Osteocyte (in vitro differentiated cells): ENCODE results near the gene SCAMP3. TPM values are rescaled to one million over a fixed set of nuclear protein-coding genes. Genes with fewer than 3 reads are reported as not detected.
"Not testable (repeated sequence)": the region's sequence is repeated elsewhere in the genome, so short reads cannot be mapped to it uniquely, and the experiment has no call there.

ENCODE experiments used
- DNase-seq: peaks from one replicate; pipeline ENCODE4 v3.0.0; 2021; ENCODE audit warnings: mixed read lengths; ENCODE audit not compliant: unreplicated experiment; ENCODE audit errors: extremely low spot score
- H3K27ac Mint-ChIP-seq: one replicate; pipeline ENCODE4 v1.8.0; 2021; ENCODE audit warnings: mild to moderate bottlenecking, mixed read lengths; ENCODE audit not compliant: unreplicated experiment
- H3K27me3 Mint-ChIP-seq: one replicate; pipeline ENCODE4 v1.8.0; 2021; ENCODE audit warnings: mixed read lengths; ENCODE audit not compliant: unreplicated experiment
- H3K36me3 Mint-ChIP-seq: one replicate; pipeline ENCODE4 v1.8.0; 2021; ENCODE audit warnings: mixed read lengths; ENCODE audit not compliant: unreplicated experiment
- H3K4me1 Mint-ChIP-seq: one replicate; pipeline ENCODE4 v1.8.0; 2021; ENCODE audit warnings: mixed read lengths; ENCODE audit not compliant: unreplicated experiment
- H3K4me3 Mint-ChIP-seq: one replicate; pipeline ENCODE4 v1.8.0; 2021; ENCODE audit warnings: mild to moderate bottlenecking, moderate library complexity, mixed read lengths; ENCODE audit not compliant: unreplicated experiment
- H3K9me3 Mint-ChIP-seq: one replicate; pipeline ENCODE4 v1.8.0; 2021; ENCODE audit warnings: mixed read lengths; ENCODE audit not compliant: unreplicated experiment
- CTCF ChIP-seq: fragments of 200-600 bp; sonication (generic); IDR thresholded peaks from 2 replicates; pipeline ENCODE4 v1.5.0; 2021; ENCODE audit warnings: antibody characterized with exemption, mild to moderate bottlenecking, moderate library complexity
- total RNA-seq: library from RNA; stranded (reverse); gene quantifications from 2 replicates; pipeline ENCODE4 v1.2.1, GENCODE V29; 2021

Gene SCAMP3
- total RNA-seq, 1 donor from 2014 or later: 73.7 TPM

DNA sequence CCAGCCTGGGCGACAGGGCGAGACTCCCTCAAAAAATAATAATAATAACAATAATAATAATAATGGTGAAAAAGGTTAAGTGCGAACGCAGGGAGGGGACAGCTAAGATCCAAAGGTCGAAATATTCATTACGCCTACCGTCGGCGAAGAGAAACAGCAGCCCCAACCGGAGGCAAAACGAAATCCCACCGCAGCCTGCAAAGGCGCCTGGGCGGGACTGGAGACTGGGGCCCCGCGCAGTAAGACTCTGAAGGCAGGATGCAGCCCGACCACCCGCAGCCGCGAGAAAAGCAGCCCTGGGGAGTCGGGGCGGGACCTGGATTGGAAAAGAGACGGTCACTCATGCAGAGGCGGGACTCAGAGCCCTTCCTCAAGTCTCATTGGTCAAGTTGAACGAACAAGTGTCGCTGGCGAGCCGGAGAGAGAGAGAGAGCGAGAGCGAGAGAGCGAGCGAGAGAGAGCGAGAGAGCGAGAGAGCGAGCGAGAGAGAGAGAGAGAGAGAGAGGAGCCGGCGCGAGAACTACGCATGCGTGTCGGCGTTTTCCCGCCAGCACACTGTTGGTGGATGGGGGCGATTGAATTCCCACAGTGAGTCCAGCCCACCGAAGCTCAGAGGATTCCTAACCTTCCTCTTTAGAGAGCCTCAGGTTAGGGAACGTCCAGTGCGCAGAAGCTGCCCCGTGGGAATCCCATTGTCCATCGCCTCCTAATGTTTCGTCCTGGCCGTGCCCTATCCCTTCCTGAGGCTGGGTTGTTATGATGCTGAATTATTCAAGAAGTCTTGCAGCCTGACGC is 17.6 kb downstream of the SCAMP3 start:
- TF ChIP-seq CTCF: peak; percentile 36
- Mint-ChIP-seq H3K4me1 (peaks cover 38% of the 10 kb centered on the region), H3K36me3 (peaks cover 7% of the 10 kb centered on the region), H3K27ac (peak overlapping the region; percentile 80), H3K4me3 (peak overlapping the region; percentile 72), H3K9me3 (no peaks in the 10 kb centered on the region), H3K27me3 (no peaks in the 10 kb centered on the region)
- DNase-seq: peak; percentile 99

DNA sequence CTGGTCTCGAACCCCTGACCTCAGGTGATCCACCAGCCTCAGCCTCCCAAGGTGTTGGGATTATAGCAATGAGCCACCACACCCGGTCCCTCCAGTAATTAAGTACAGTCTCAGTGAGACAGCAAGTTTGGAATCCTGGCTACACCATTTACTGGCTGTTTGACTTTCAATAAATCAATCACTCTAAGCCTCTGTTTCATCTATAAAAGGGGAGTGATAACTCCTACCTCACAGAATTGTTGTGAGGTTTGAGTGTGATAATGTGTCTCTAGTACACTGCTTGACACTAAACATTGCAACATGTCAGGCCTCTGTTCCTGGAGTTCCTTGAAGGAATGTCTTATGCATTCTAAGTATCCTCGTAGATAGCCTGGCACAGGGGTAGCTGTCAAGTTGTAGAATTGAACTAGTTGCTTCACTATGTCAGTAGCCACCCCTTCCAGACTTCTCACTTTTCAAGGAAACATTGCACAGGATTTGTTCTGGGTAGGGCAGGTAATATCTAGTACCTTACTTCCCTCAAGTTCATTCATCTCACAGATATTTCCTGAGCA is 19.3 kb downstream of the SCAMP3 start:
- DNase-seq: no peak
- H3K27ac Mint-ChIP-seq: peak overlapping the region; percentile 80
- H3K27me3 Mint-ChIP-seq: no peaks in the 10 kb centered on the region
- peak overlapping the region; percentile 72 for H3K4me3 Mint-ChIP-seq
- no peaks in the 10 kb centered on the region for H3K9me3 Mint-ChIP-seq
- no peak for TF ChIP-seq CTCF
- peaks cover 39% of the 10 kb centered on the region for H3K4me1 Mint-ChIP-seq
- H3K36me3 Mint-ChIP-seq: peaks cover 6% of the 10 kb centered on the region

GRCh38 chr1:155241841-155242264 is 20.3 kb downstream of the SCAMP3 start:
- H3K36me3 Mint-ChIP-seq: peaks cover 10% of the 10 kb centered on the region
- no peak for DNase-seq
- H3K27ac Mint-ChIP-seq: peak overlapping the region; percentile 79
- H3K9me3 Mint-ChIP-seq: no peaks in the 10 kb centered on the region
- H3K4me1 Mint-ChIP-seq: peaks cover 39% of the 10 kb centered on the region
- H3K4me3 Mint-ChIP-seq: no peak overlapping the region
- H3K27me3 Mint-ChIP-seq: no peaks in the 10 kb centered on the region
- no peak for TF ChIP-seq CTCF

DNA sequence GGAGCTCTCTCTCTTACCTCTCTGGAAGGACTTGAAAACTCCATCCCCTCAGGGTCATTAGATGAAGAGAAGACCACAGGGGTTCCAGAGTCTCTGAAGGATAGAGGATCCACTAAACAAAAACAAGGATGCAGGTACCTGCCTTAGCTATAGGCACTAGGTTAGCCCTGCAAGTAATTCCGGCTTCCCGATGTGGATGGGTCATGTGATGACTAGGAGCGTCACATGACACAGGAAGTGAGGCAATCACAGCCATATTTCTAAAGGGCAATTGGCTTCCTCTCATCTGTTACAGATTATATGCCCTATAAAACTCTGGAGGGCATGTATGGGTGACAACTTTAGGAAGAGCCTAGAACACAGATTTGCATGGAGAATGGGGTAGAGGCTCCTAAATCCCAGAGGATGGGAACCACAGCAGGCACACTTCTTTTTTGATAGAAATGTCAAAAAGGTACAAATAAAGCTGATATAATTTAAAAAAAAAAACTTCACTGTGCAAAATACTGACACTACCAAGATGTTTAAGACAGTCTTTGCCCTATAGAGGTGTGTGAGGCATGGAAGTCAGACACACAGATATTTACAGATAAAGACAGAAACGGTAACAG is 21.0 kb downstream of the SCAMP3 start:
- TF ChIP-seq CTCF: no peak

DNA sequence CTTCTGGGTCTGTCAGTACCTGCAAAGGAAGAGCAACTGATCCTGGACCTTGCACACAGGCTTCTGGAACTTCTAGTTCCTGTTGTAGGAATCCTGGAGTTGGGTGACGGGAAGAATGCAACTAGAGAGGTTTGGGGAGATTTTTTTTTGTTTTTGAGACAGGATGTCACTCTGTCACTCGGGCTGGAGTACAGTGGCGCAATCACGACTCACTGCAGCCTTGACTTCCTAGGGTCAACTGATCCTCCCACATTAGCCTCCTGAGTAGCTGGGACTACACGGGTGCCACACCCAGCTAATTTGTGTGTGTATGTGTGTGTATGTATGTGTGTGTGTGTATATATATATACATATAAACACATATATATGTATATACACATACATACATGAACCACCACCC is 25.7 kb downstream of the SCAMP3 start:
- no peak for TF ChIP-seq CTCF
- Mint-ChIP-seq H3K36me3 (peaks cover 17% of the 10 kb centered on the region), H3K4me3 (no peak overlapping the region)

More for the DNA sequence above, 21.0 kb downstream of the SCAMP3 start:
- peak overlapping the region; percentile 79 for H3K27ac Mint-ChIP-seq
- H3K4me1 Mint-ChIP-seq: peaks cover 39% of the 10 kb centered on the region
- no peaks in the 10 kb centered on the region for H3K27me3 Mint-ChIP-seq
- no peak for DNase-seq
- H3K4me3 Mint-ChIP-seq: peak overlapping the region; percentile 80
- no peaks in the 10 kb centered on the region for H3K9me3 Mint-ChIP-seq
- peaks cover 11% of the 10 kb centered on the region for H3K36me3 Mint-ChIP-seq

DNA sequence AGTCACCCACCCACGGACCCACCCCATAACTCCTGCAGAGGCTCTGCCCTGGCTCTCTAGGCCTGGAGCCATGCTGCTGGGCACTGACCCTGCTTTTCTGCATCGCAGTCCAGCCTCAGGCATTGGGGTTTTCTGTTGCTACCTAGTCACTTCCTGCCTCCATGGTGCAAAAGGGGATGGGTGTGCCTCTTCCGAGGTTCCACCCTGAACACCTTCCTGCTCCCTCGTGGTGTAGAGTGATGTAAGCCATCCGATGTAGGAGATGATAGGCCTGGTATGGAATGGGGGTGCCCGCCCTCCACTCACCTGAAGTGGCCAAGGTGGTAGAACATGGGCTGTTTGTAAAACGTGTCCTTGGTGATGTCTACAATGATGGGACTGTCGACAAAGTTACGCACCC is 26.8 kb downstream of the SCAMP3 start:
- H3K9me3 Mint-ChIP-seq, H3K4me3 Mint-ChIP-seq, H3K27ac Mint-ChIP-seq, H3K27me3 Mint-ChIP-seq, DNase-seq: not testable (repeated sequence)
- Mint-ChIP-seq H3K36me3 (peaks cover 17% of the 10 kb centered on the region), H3K4me1 (peaks cover 21% of the 10 kb centered on the region)

More for the DNA sequence above, 25.7 kb downstream of the SCAMP3 start:
- H3K4me1 Mint-ChIP-seq: peaks cover 28% of the 10 kb centered on the region
- H3K9me3 Mint-ChIP-seq: no peaks in the 10 kb centered on the region
- H3K27me3 Mint-ChIP-seq: no peaks in the 10 kb centered on the region
- no peak for DNase-seq
- H3K27ac Mint-ChIP-seq: no peak overlapping the region

GRCh38 chr1:155233502-155233901 is 28.7 kb downstream of the SCAMP3 start:
- not testable (repeated sequence) for DNase-seq, H3K4me3 Mint-ChIP-seq, H3K9me3 Mint-ChIP-seq, H3K27ac Mint-ChIP-seq, H3K27me3 Mint-ChIP-seq
- H3K4me1 Mint-ChIP-seq: peaks cover 15% of the 10 kb centered on the region
- peaks cover 14% of the 10 kb centered on the region for H3K36me3 Mint-ChIP-seq
